DOHH2 (cell line): ENCODE data around the gene SOX21.

Experiments
- EZH2phosphoT487 ChIP-seq: fragments of 200-600 bp; sonication (generic); IDR thresholded peaks from 2 replicates; pipeline ENCODE4 v1.6.1; 2017; ENCODE audit warnings: borderline replicate concordance, mild to moderate bottlenecking, antibody characterized with exemption, low read length, moderate library complexity, mixed read lengths
- TF ChIP-seq, protein P1 (sequence below): fragments of 200-600 bp; sonication (generic); IDR thresholded peaks from one replicate; pipeline ENCODE4 v1.5.1; 2014; ENCODE audit warnings: antibody characterized with exemption, mild to moderate bottlenecking, low read depth, low read length; ENCODE audit not compliant: poor library complexity, severe bottlenecking

DNA sequence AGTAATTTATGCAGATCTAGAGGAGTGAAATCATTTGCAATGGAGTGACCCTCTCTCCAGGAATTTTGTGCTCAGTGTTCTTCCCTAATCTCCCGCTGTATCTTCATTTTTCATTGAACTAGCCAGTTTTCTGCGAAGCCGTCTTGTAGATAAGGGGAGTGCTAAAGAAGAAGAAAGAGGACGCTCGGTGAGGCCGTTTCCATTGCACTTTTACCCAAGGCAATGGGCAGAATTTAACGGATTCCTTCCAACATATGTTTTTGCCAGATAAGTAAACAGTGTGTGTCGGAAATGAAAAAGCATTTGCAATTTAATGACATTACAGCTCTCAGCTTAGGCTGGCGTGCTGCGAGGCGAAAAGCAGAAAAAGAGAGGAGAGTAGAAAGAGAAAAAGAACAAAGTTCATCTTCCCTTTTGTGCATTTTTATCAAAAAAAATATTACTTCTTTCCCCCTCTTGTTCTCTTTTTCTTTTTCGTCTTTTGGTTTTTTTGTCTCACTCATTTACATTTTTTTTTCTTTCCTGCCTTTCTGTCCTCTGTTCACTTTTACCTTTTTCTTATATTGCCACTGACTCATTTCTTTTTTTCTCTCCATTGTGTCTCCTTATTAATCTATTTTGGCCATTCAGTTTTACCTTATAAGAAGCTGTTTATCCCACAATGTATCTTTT lies 49.9 kb downstream of the SOX21 start:
- TF ChIP-seq, protein P1, sequence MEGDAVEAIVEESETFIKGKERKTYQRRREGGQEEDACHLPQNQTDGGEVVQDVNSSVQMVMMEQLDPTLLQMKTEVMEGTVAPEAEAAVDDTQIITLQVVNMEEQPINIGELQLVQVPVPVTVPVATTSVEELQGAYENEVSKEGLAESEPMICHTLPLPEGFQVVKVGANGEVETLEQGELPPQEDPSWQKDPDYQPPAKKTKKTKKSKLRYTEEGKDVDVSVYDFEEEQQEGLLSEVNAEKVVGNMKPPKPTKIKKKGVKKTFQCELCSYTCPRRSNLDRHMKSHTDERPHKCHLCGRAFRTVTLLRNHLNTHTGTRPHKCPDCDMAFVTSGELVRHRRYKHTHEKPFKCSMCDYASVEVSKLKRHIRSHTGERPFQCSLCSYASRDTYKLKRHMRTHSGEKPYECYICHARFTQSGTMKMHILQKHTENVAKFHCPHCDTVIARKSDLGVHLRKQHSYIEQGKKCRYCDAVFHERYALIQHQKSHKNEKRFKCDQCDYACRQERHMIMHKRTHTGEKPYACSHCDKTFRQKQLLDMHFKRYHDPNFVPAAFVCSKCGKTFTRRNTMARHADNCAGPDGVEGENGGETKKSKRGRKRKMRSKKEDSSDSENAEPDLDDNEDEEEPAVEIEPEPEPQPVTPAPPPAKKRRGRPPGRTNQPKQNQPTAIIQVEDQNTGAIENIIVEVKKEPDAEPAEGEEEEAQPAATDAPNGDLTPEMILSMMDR: no peak
- no peak for TF ChIP-seq EZH2phosphoT487
